SIG-M5 (cell line): ENCODE data around the gene DCUN1D2.
"Not testable (repeated sequence)": the region's sequence is repeated elsewhere in the genome, so short reads cannot be mapped to it uniquely, and the experiment has no call there.

ENCODE experiments used
- DNase-seq: peaks from one replicate; lab custom pipeline; 2025; lab: John Stamatoyannopoulos, UW

Gene DCUN1D2

DNA sequence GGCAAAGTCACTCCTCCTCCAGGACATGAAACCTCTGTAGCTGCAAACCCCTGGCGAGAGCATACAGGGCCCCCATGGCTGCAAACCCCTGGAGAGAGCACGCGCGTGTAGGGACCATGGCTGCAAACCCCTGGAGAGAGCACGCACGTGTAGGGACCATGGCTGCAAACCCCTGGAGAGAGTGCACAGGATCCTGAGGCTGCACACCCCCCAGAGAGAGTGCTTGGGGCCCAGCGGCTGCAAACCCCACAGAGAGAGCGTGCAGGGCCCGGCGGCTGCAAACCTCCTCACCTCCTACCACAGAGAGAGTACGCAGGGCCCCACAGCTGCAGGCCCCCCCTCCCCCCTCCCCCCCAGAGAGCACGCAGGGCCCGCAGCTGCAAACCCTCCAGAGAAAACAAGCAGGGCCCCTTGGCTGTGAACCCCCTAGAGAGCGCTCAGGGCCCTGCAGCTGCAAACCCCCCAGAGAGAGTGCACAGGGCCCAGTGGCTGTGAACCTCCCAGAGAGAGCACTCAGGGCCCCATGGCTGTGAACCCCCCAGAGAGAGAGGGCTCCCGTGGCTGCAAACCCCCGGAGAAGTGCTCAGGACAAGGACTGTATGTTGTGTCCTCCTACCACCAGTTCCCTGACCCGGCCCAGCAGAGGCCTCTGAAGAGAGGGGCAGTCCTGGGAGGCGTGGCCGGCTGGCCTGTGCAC, 44.6 kb downstream of the DCUN1D2 start:
- no peak for DNase-seq

DNA sequence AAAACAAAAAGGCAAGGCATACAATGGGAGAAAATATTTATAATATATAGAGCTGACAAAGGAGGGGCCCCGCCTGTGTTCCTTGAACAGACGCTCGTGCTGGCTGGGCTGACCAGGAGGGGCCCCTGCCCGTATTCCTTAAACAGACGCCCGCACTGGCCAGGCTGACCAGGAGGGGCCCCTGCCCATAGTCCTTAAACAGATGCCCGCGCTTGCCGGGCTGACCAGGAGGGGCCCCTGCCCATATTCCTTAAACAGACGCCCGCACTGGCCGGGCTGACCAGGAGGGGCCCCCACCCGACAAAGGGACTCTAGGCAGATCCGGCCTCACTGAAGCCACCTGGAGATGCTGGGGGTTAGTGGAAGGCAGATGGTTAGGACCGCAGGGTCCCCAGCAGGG, 46.5 kb downstream of the DCUN1D2 start:
- DNase-seq, result no peak

DNA sequence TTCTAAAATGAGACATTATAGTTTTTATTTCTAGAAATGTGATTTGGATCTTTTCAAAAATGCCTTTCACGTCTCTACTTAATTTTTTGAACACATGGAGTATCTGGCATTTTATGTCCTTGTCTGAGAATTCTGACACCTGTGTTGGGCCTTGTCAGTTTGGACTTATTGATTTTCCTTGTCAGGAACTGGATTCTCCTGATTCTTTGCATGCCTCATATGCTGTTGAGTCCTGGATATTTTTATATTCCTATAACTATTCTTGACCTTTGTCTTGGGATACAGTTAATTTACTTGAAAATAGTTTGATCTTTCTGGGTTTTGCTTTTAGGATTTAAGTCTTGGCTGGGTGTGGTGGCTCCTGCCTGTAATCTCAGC, 47.5 kb downstream of the DCUN1D2 start:
- DNase-seq, result no peak

DNA sequence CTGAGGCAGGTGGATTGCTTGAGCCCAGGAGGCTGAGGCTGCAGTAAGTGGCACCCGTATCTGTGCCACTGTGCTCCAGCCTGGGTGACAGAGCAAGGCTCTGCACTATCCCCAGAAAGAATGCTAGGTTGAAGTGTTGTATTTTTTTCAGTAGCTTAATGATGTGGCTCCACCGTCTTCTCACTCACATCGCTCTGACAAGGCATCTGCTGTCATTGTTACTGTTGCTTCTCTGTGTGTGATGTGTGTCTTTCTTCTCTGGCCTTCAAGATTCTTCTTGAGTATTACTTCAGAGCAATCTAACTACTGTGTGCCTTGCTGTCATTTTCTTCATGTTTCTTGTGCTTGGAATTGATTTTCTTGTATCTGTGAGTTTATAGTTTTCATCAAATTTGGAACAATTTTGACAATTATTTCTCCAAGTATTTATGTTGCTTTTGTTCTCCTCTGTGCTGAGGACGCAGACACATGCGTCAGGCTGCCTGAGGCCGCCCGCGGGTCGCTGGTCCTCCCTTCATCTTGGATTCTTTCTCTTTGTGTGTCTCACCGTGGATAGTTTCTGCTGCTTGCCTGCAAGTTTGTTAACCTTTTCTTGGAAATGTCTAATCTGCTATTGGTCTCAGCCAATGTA, 48.0 kb downstream of the DCUN1D2 start:
- DNase-seq, result no peak

DNA sequence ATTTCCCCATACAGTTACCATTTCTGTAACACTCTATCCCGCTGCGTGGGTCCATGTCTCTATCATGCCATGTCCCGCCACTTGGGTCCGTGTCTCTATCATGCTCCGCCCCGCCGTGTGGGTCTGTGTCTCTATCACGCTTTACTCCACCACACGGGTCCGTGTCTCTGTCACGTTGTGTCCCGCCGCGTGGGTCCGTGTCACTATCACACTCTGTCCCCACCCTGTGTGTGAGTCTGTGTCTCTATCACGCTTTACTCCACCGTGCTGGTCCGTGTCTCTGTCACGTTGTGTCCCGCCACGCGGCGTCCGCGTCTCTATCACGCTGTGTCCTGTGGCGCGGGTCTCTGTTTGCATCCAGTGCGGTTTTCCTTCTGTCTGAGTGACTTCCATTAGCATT, 48.9 kb downstream of the DCUN1D2 start:
- no peak for DNase-seq

DNA sequence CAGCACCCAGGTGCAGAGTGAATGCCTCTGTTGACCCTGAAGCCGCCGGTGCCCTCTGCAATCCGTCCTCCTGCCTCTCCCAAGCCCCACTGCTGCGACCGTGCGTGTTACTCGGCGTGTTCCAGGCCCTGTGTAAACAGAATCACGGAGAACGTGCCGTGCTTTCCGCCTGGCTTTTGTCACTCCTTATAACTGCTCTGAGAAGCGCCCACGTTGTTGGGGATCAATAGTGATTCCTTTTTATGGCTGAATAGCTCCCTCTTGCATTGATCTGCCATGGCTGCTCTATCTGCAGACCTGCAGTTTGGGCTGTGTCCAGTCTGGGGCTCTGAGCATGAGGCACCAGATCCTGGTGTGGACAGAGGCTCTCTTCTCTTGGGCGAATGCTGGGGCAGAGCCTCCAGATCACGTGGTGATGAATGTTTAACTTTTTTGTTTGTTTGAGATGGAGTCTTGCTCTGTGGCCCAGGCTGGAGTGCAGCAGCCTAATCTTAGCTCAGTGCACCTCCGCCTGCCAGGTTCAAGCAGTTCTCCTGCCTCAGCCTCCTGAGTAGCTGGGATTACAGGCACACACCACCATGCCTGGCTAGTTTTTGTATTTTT, 53.0 kb downstream of the DCUN1D2 start:
- no peak for DNase-seq

DNA sequence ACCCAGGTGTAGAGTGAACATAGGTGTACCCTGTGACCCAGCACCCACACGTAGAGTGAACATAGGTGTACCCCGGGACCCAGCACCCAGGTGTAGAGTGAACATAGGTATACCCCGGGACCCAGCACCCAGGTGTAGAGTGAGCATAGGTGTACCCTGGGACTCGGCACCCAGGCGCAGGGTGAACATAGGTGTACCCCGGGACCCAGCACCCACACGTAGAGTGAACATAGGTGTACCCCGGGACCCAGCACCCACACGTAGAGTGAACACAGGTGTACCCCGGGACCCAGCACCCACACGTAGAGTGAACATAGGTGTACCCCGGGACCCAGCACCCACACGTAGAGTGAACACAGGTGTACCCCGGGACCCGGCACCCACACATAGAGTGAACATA, 53.6 kb downstream of the DCUN1D2 start:
- not testable (repeated sequence) for DNase-seq

DNA sequence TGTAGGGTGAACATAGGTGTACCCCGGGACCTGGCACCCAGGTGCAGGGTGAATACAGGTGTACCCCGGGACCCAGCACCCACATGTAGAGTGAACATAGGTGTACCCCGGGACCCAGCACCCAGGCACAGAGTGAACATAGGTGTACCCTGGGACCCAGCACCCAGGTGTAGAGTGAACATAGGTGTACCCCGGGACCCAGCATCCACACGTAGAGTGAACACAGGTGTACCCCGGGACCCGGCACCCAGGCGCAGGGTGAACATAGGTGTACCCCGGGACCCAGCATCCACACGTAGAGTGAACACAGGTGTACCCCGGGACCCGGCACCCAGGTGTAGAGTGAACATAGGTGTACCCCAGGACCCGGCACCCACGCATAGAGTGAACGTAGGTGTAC, 54.6 kb downstream of the DCUN1D2 start:
- not testable (repeated sequence) for DNase-seq

DNA sequence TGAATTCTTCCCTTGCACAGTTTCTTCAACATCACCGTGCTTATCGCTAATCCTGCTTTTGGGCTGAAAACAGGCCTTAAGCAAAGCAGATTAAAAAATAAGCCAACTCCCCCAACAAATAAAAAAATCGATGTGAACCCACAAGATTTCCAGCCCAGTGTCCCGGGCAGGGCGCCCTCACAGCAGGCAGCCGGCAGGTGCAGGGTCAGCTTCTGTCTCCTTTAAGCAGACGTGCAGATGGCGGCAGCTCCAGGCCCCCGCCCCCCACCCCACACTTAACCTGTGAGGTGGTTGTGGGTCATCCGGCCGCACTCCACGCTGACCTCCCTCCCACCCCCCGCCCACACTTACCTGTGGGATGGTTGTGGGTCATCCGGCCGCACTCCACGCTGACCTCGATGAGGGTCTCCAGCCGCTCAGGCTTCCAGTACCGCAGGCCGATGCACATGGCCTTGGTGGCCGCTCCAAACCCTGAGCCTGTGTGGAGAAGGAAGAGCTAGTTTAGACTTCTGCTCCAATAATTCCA, 57.1 kb downstream of the DCUN1D2 start:
- no peak for DNase-seq

DNA sequence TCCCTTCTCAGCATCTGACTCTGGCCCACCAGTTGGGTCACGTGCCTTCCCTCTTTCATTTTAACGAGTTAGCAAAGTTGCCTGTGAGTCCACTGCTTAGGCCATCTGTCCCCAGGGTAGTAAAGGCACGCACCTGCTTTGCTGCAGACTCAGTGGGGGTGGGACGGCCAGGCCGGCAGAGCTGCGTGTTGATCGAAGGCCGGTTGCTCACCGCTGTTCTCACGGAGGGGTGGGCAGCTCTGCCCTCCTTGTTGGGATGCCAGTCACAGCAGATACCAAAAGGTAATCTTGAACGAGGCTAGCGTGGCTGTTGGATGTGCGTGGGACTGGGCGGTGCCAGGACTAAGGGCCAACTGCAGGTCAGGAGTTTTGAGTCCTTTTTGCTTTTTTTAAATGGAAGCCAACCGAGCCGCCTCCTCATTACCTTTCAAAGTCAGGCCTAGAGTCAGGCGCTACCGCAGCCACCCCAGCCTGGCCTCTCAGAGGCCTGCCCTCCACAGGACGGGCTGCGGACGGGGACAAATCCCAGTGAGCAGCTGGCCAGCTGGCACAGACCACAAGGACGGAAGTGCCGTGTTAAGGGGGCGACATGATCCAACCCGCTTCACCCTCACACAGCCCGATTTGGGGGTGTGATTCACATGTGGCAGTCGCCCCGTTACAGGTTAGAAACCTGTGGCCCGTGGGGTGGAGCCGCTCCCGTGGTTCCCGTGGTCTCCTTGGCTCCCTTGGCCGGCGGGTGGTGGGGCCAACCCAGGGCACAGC, 57.8 kb downstream of the DCUN1D2 start:
- DNase-seq, result no peak

DNA sequence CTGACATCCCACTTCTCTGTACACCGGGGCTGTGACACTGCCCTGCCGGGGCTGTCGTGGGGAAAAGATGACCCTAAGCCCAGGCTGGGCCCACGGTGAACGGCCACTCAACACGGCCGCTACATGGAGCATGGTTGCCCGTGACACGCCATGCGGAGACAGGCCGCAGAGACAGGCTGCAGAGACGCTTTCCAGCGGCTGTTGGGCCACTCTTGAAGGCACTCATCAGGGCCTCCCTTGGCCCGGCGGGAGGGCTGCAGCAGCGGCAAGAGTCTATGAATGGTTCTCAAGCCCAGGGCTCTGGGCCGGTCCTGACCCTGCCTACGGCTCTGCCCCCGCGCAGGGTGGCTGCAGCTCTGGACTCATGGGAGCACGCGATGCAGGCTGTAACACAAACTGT, 59.3 kb downstream of the DCUN1D2 start:
- DNase-seq, result no peak

DNA sequence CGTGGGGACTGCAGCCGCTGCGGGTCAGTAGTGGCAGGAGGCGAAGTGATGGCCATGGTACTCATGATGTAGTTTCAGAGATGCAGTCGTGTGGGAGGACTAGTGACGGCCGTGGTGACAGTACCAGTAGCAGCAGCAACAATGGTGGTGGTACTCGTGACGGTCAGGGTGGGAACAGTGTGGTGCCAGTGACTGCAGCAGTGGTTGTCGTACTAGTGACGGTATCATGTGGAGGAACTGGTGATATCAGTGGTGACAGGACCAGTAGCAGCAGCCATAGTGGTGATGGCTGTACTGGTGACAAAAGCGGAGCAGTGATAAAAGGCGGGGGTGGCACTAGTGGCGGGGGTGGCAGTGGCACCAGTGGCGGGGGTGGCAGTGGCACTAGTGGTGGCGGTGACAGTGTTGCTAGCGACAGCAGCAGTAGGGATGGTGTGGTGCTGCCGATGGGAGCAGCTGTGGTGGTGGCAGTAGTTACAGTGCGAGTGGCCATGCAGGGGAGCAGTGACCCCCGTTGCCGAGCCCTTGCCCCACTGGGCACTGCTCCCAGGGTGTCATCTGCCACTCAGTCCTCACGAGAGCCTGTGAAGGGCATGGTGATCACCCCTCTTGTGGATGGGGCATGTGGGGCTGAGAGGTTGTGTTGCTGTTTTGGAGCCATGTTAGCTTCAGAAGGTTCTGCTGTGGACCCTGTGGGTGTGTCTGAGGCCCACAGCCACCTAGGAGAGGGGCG, 60.0 kb downstream of the DCUN1D2 start:
- DNase-seq, result no peak

DNA sequence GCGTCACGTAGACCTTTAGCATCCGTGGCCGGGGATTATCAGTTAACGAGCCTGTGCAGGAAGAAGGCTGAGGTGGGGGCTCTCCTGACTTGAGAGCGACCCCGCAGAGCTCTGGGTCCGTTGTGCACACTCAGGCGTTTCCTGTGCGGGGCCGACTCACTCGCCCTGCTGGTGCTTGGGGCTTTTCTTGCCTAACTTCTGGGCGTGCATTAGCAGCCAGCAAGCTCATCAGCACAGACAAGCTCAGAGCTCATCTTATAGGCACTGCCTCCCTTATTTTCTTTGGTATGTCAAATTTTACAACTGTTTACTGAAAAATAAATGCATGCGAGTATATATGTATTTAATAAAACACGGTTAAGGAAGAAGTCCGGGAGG, 60.9 kb downstream of the DCUN1D2 start:
- no peak for DNase-seq

DNA sequence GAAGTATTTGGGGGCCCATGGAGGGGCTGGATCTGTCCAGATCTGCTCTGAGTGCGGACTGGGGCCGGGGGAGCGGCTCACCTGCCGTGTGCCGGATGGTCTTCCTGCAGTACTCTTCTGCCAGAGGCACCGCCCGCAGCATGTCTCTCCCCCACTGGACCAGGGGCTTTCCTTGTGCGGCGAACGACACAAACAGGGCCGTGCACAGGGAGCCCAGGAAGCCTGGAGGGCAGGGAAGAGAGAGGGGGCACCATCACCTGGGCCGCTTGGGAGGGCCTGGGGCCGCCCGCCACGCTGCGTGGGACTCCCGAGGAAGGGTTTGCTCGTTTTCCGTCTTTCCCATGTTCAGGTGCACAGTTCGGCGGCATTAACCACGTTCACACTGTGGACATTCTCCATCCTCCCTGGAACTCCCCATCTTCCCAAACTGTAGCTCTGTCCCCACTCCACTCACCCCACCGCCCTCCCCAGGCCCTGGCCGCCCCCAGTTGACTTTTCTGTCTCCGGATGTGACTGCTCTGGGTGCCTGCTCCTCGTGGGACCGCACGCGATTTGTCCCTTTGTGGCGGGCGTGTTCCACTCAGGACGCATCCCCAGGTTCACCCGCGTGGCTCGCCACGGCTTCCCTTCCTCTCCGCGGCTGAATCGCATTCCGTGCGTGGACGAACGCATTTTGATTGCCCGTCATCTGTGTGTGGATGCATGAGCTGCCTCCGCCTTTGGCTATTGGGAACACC, 61.5 kb downstream of the DCUN1D2 start:
- DNase-seq, result no peak

DNA sequence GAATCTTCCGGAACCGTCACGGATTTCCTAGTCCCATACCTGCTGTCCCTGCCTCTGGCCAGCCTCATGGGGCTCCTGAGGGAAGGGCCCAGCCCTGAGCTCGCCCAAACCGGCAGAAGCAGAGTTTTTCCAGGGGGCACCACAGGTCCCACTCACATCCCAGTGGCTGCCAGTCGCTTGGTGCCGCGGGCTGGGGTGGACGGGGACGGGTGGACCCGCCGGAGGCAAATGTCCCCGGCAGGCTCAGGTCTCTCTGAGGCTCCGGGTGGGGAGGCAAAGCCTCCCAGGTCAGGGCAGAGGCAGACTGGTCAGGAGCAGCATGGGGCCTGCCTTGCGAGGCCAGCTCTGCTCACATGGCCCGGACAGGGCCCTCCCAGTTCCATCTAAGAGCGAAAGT, 62.0 kb downstream of the DCUN1D2 start:
- DNase-seq, result no peak

DNA sequence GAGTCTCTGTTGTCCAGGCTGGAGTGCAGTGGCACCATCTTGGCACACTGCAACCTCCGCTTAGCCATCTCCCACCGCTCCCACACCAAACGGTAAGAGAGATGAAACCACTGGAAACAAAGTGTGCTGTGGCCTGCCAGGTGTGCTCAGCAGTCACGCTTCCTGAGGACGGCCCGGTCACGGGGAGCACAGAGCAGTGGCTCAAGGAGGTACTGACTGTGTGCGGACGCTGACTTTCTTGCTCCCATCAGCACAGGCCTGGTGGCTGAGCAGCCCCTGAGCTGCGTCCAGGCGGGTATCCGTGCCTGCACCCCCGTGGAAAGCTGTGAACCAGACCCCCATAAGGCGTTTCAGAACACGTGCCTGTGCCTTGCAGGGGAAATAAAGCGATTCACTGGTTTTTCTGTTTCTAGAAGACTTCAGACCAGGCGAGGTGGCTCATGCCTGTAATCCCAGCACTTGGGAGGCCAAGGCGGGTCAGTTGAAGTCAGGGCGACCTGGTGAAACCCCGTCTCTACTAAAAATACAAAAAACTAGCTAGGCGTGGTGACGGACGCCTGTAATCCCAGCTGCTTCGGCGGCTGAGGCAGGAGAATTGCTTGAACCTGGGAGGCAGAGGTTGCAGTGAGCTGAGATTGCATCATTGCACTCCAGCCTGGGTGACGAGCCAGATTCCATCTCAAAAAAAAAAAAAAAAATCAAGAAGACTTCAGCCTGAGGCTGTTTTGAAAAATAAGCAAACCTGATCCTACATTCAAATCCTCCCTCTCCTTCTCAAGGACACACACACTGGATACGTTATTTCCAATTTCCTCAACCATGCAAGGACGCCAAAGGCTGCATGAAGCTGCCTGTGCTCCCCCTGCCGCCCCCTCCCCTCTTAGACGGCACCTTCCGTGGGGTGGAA, 62.7 kb downstream of the DCUN1D2 start:
- DNase-seq, result no peak

DNA sequence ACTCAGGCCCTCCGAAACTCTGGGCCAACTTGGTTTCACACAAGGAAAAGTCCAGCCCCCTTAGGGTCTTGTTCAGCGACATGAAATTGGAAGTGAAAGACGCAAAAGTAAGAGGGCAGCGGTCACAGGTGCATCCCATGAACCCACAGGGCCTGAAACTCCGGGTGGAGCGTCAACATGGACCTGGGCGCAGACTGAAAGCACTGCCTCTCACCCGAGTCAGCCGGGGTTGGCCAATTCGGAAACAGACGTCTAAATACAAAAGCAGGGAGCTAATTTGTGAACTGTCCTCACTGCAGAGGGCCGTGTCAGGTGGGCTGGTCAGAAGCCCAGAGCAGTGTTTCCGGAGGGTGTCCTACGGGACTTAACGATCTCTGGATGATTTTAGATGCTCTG, 63.9 kb downstream of the DCUN1D2 start:
- no peak for DNase-seq

DNA sequence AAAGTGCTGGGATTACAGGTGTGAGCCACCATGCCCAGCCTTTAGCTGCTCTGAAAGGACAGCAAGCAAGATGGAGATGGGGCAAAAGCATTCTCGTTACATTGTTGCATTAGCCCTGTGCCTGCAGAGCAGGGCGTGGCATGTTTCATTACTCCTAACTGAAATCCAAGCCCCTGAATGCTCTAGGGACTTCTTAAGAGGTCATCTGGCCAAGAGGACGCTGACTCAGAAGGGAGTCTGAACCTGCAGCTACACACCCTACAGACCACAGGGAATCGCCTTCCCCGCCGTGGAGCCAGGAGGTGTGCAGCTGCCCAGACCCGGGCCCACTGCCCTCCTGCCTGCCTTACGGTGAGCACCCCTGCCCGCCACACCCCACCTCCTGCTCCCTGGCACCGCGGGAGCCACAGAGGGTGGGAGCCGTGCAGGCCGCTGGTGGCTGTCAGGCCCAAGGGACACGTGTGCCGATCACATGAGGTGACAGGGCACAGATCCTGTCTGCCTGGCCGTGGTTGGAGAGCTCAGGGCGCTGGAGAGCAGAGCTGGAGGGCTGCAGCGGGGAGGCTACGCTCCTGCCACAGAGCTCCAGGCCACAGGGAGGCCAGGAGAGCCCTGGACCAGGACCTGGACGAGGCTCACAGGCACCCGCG, 64.4 kb downstream of the DCUN1D2 start:
- DNase-seq, result no peak

DNA sequence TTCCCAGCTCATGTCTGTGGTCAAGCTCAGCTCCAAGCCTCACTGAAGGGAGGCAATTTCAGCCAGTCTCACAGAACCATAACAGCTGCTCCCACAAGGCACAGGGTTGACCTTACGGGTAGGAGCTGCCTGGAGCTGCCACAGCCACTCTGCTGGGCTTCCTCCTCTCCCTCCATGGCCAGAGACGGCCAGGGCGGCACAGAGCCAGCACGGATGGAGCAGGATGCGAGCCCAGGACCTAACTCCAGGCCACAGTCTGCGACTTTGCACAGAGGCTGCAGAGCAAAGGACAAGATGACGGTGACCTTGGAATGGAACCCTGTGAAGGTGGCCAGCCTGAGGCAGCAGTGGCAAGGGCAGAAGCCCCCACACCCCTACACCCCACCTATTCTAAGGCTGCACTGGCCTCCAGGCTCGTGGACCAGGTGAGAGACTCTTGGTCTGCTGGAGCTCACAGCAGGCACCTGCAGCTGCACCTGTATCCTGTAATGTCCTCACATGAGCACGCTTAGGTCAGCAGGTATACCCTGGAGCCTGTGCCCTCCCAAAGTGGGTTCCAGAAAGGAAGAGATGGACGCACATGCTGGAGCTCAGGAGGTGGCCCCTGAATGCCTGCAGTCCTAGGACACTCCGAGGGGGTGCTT, 66.9 kb downstream of the DCUN1D2 start:
- DNase-seq, result no peak
